ENCODE data around the gene SMG6.

GRCh38 chr17:2042933-2043332 is 260.7 kb downstream of the SMG6 start:
- TF ChIP-seq GATA2 (IDR thresholded peaks at IDR 0.05; ENCODE audit: low read depth, low read length) (no peak), GATA3 (IDR thresholded peaks at IDR 0.05; ENCODE audit: low read depth, low read length) (no peak)

Data from SH-SY5Y (cell line).